IMR-90 (cell line): ENCODE data around the gene SLC6A11. TPM values are rescaled to one million over a fixed set of nuclear protein-coding genes. Genes with fewer than 3 reads are reported as not detected.

Experiments
- polyA plus RNA-seq, 3 experiments: library from polyadenylated mRNA; depleted of rRNA; stranded (reverse); fragments of >200 nt; gene quantifications; 2 replicates each; pipeline ENCODE4 v1.2.3, GENCODE V29; 2012; ENCODE audit warnings: low replicate concordance in 1 of 3
- total RNA-seq: library from RNA; depleted of rRNA; stranded (reverse); fragments of >200 nt; gene quantifications from 2 replicates; pipeline ENCODE4 v1.2.3, GENCODE V29; 2012; rRNA removed

Gene SLC6A11
- total and polyA plus RNA-seq, 2 of the 4 experiments (the other 2 are of a cell fraction): not detected

Other genes starting within 250 kb of the SLC6A11 start
- gene SLC6A1, start 176.5 kb downstream of the SLC6A11 start, total RNA-seq: not detected in 2 replicates
- 0.02 TPM in 1 of 2 replicates, not detected in the other for gene SLC6A1, start 176.5 kb downstream of the SLC6A11 start, polyA plus RNA-seq (2012; rRNA removed)